Fibroblast of pulmonary artery (primary cell): ENCODE measurements around the gene PDE8A.

Experiments used
- DNase-seq: peaks from one replicate; pipeline ENCODE4 v3.0.0-alpha.2; 2010; ENCODE audit warnings: low read depth
- H3K4me3 ChIP-seq: replicated peaks from 2 replicates; pipeline ENCODE4 v1.5.1; 2011; ENCODE audit warnings: low read depth, mild to moderate bottlenecking, control low read depth, low read length, moderate library complexity
- CTCF ChIP-seq: IDR thresholded peaks from 2 replicates; pipeline ENCODE4 v1.5.1; 2011; ENCODE audit warnings: mild to moderate bottlenecking, control low read depth, low read length, inconsistent platforms; ENCODE audit errors: missing control alignments

PDE8A gene

GRCh38 chr15:85141726-85142125, 160.1 kb downstream of the PDE8A start:
- H3K4me3 ChIP-seq = no peak overlapping the region
- no peak for DNase-seq
- no peak for TF ChIP-seq CTCF

- peak; percentile 57 for DNase-seq
- H3K4me3 ChIP-seq = no peak overlapping the region
- TF ChIP-seq CTCF = no peak
Measured at GRCh38 chr15:85142312-85142711, 160.7 kb downstream of the PDE8A start.

GRCh38 chr15:85149465-85150129, 167.9 kb downstream of the PDE8A start:
- TF ChIP-seq CTCF = no peak
- DNase-seq = no peak
- H3K4me3 ChIP-seq = no peak overlapping the region

- TF ChIP-seq CTCF = no peak
- no peak overlapping the region for H3K4me3 ChIP-seq
- DNase-seq = no peak
Measured at GRCh38 chr15:85150130-85150480, 168.4 kb downstream of the PDE8A start.

GRCh38 chr15:85151145-85151544, 169.5 kb downstream of the PDE8A start:
- H3K4me3 ChIP-seq = no peak overlapping the region
- no peak for DNase-seq
- TF ChIP-seq CTCF = no peak

- TF ChIP-seq CTCF = no peak
- H3K4me3 ChIP-seq = no peak overlapping the region
- peak; percentile 22 for DNase-seq
Measured at GRCh38 chr15:85151861-85152260, 170.2 kb downstream of the PDE8A start.

GRCh38 chr15:85154061-85154460, 172.4 kb downstream of the PDE8A start:
- DNase-seq = no peak
- H3K4me3 ChIP-seq = no peak overlapping the region
- no peak for TF ChIP-seq CTCF
